Measurements from ENCODE around the gene PSME3IP1.
"Not testable (repeated sequence)": the region's sequence is repeated elsewhere in the genome, so short reads cannot be mapped to it uniquely, and the experiment has no call there.

Gene PSME3IP1

GRCh38 chr16:57196286-57196685 is 10.4 kb upstream of the PSME3IP1 start:
- H3K27me3 ChIP-seq (ENCODE audit: insufficient read depth, low read length) = no peaks in the 10 kb centered on the region
- H3K36me3 ChIP-seq (ENCODE audit: insufficient read depth, low read length) = no peaks in the 10 kb centered on the region
- peak overlapping the region; percentile 14; the same call in 1 of the 2 replicates for H3K4me3 ChIP-seq (ENCODE audit: low read depth, low read length)
- no peak overlapping the region for H2AFZ ChIP-seq (ENCODE audit: low read length, unreplicated experiment)
- peaks cover 56% of the 10 kb centered on the region for H3K4me1 ChIP-seq (ENCODE audit: control insufficient read depth, insufficient read depth, low read length, unreplicated experiment)
- H3K27ac ChIP-seq (ENCODE audit: low read depth, low read length) = peak overlapping the region; percentile 51
- peaks cover 67% of the 10 kb centered on the region for H3K79me2 ChIP-seq (ENCODE audit: control insufficient read depth, insufficient read depth, low read length, unreplicated experiment)

- Histone ChIP-seq H3K4me1 (ENCODE audit: control insufficient read depth, insufficient read depth, low read length, unreplicated experiment) (peaks cover 74% of the 10 kb centered on the region), H3K36me3 (ENCODE audit: insufficient read depth, low read length) (no peaks in the 10 kb centered on the region), H3K27me3 (ENCODE audit: insufficient read depth, low read length) (no peaks in the 10 kb centered on the region), H2AFZ (ENCODE audit: low read length, unreplicated experiment) (no peak overlapping the region), H3K4me3 (ENCODE audit: low read depth, low read length) (peak overlapping the region; percentile 58), H3K27ac (ENCODE audit: low read depth, low read length) (peak overlapping the region; percentile 97), H3K79me2 (ENCODE audit: control insufficient read depth, insufficient read depth, low read length, unreplicated experiment) (peaks cover 85% of the 10 kb centered on the region)
These were observed 8.7 kb upstream of the PSME3IP1 start for GRCh38 chr16:57194512-57194911.

GRCh38 chr16:57192720-57193486 is 7.1 kb upstream of the PSME3IP1 start:
- Histone ChIP-seq H3K4me3 (ENCODE audit: low read depth, low read length) (peak overlapping the region; percentile 55; the same call in 1 of the 2 replicates), H3K27me3 (ENCODE audit: insufficient read depth, low read length) (no peaks in the 10 kb centered on the region), H3K79me2 (ENCODE audit: control insufficient read depth, insufficient read depth, low read length, unreplicated experiment) (peaks cover 90% of the 10 kb centered on the region), H3K4me1 (ENCODE audit: control insufficient read depth, insufficient read depth, low read length, unreplicated experiment) (peaks cover 68% of the 10 kb centered on the region), H3K27ac (ENCODE audit: low read depth, low read length) (peak overlapping the region; percentile 97), H3K36me3 (ENCODE audit: insufficient read depth, low read length) (no peaks in the 10 kb centered on the region), H2AFZ (ENCODE audit: low read length, unreplicated experiment) (no peak overlapping the region)

GRCh38 chr16:57192146-57192545 is 6.3 kb upstream of the PSME3IP1 start:
- peaks cover 68% of the 10 kb centered on the region for H3K4me1 ChIP-seq (ENCODE audit: control insufficient read depth, insufficient read depth, low read length, unreplicated experiment)
- no peaks in the 10 kb centered on the region for H3K36me3 ChIP-seq (ENCODE audit: insufficient read depth, low read length)
- no peak overlapping the region for H2AFZ ChIP-seq (ENCODE audit: low read length, unreplicated experiment)
- H3K79me2 ChIP-seq (ENCODE audit: control insufficient read depth, insufficient read depth, low read length, unreplicated experiment) = peaks cover 90% of the 10 kb centered on the region
- H3K27me3 ChIP-seq (ENCODE audit: insufficient read depth, low read length) = no peaks in the 10 kb centered on the region
- peak overlapping the region; percentile 97 for H3K27ac ChIP-seq (ENCODE audit: low read depth, low read length)
- H3K4me3 ChIP-seq (ENCODE audit: low read depth, low read length) = peak overlapping the region; percentile 19; the same call in 1 of the 2 replicates

GRCh38 chr16:57191056-57191571 is 5.3 kb upstream of the PSME3IP1 start:
- no peaks in the 10 kb centered on the region for H3K27me3 ChIP-seq (ENCODE audit: insufficient read depth, low read length)
- H3K27ac ChIP-seq (ENCODE audit: low read depth, low read length) = peak overlapping the region; percentile 97
- peaks cover 59% of the 10 kb centered on the region for H3K4me1 ChIP-seq (ENCODE audit: control insufficient read depth, insufficient read depth, low read length, unreplicated experiment)
- H2AFZ ChIP-seq (ENCODE audit: low read length, unreplicated experiment) = no peak overlapping the region
- H3K79me2 ChIP-seq (ENCODE audit: control insufficient read depth, insufficient read depth, low read length, unreplicated experiment) = peaks cover 88% of the 10 kb centered on the region
- peak overlapping the region; percentile 43 for H3K4me3 ChIP-seq (ENCODE audit: low read depth, low read length)
- H3K36me3 ChIP-seq (ENCODE audit: insufficient read depth, low read length) = no peaks in the 10 kb centered on the region

- no peaks in the 10 kb centered on the region for H3K27me3 ChIP-seq (ENCODE audit: insufficient read depth, low read length)
- H3K79me2 ChIP-seq (ENCODE audit: control insufficient read depth, insufficient read depth, low read length, unreplicated experiment) = peaks cover 85% of the 10 kb centered on the region
- H3K4me1 ChIP-seq (ENCODE audit: control insufficient read depth, insufficient read depth, low read length, unreplicated experiment) = peaks cover 53% of the 10 kb centered on the region
- peak overlapping the region; percentile 97 for H3K27ac ChIP-seq (ENCODE audit: low read depth, low read length)
- H3K4me3 ChIP-seq (ENCODE audit: low read depth, low read length) = peak overlapping the region; percentile 43; the same call in 1 of the 2 replicates
- H2AFZ ChIP-seq (ENCODE audit: low read length, unreplicated experiment) = no peak overlapping the region
- no peaks in the 10 kb centered on the region for H3K36me3 ChIP-seq (ENCODE audit: insufficient read depth, low read length)
These were observed 4.3 kb upstream of the PSME3IP1 start for GRCh38 chr16:57190136-57190535.

GRCh38 chr16:57189527-57189926 is 3.7 kb upstream of the PSME3IP1 start:
- H3K4me3 ChIP-seq (ENCODE audit: low read depth, low read length); H3K36me3 ChIP-seq (ENCODE audit: insufficient read depth, low read length); H2AFZ ChIP-seq (ENCODE audit: low read length, unreplicated experiment); H3K27me3 ChIP-seq (ENCODE audit: insufficient read depth, low read length): not testable (repeated sequence)
- Histone ChIP-seq H3K79me2 (ENCODE audit: control insufficient read depth, insufficient read depth, low read length, unreplicated experiment) (peaks cover 89% of the 10 kb centered on the region), H3K27ac (ENCODE audit: low read depth, low read length) (peak overlapping the region; percentile 97; the same call in 1 of the 2 replicates), H3K4me1 (ENCODE audit: control insufficient read depth, insufficient read depth, low read length, unreplicated experiment) (peaks cover 53% of the 10 kb centered on the region)

GRCh38 chr16:57188711-57189002 is 2.8 kb upstream of the PSME3IP1 start:
- Histone ChIP-seq H3K27me3 (ENCODE audit: insufficient read depth, low read length) (no peaks in the 10 kb centered on the region), H3K4me3 (ENCODE audit: low read depth, low read length) (no peak overlapping the region), H3K79me2 (ENCODE audit: control insufficient read depth, insufficient read depth, low read length, unreplicated experiment) (peaks cover 91% of the 10 kb centered on the region), H3K4me1 (ENCODE audit: control insufficient read depth, insufficient read depth, low read length, unreplicated experiment) (peaks cover 52% of the 10 kb centered on the region), H2AFZ (ENCODE audit: low read length, unreplicated experiment) (no peak overlapping the region), H3K36me3 (ENCODE audit: insufficient read depth, low read length) (no peaks in the 10 kb centered on the region; the same call in 1 of the 2 replicates), H3K27ac (ENCODE audit: low read depth, low read length) (no peak overlapping the region)

- Histone ChIP-seq H3K27ac (ENCODE audit: low read depth, low read length) (peak overlapping the region; percentile 70), H3K79me2 (ENCODE audit: control insufficient read depth, insufficient read depth, low read length, unreplicated experiment) (peaks cover 91% of the 10 kb centered on the region), H3K4me3 (ENCODE audit: low read depth, low read length) (peak overlapping the region; percentile 97), H3K4me1 (ENCODE audit: control insufficient read depth, insufficient read depth, low read length, unreplicated experiment) (peaks cover 46% of the 10 kb centered on the region)
- H2AFZ ChIP-seq (ENCODE audit: low read length, unreplicated experiment); H3K36me3 ChIP-seq (ENCODE audit: insufficient read depth, low read length); H3K27me3 ChIP-seq (ENCODE audit: insufficient read depth, low read length): not testable (repeated sequence)
These were observed 2.3 kb upstream of the PSME3IP1 start for GRCh38 chr16:57187902-57188710.

GRCh38 chr16:57186872-57187854 is 1.3 kb upstream of the PSME3IP1 start:
- Histone ChIP-seq H3K27me3 (ENCODE audit: insufficient read depth, low read length) (no peaks in the 10 kb centered on the region), H3K4me1 (ENCODE audit: control insufficient read depth, insufficient read depth, low read length, unreplicated experiment) (peaks cover 37% of the 10 kb centered on the region), H3K36me3 (ENCODE audit: insufficient read depth, low read length) (no peaks in the 10 kb centered on the region; the same call in 1 of the 2 replicates), H2AFZ (ENCODE audit: low read length, unreplicated experiment) (peak overlapping the region; percentile 89), H3K4me3 (ENCODE audit: low read depth, low read length) (peak overlapping the region; percentile 97), H3K27ac (ENCODE audit: low read depth, low read length) (peak overlapping the region; percentile 70), H3K79me2 (ENCODE audit: control insufficient read depth, insufficient read depth, low read length, unreplicated experiment) (peaks cover 88% of the 10 kb centered on the region)

All from ACC112 (cell line).